Effector memory CD8-positive, alpha-beta T cell (primary cell): ENCODE results near the gene IRF8.
A peak's percentile ranks its signal among the peaks of the same experiment; 100 is the strongest.
"Not testable (repeated sequence)": the region's sequence is repeated elsewhere in the genome, so short reads cannot be mapped to it uniquely, and the experiment has no call there.

ENCODE experiments used
- ATAC-seq: fragments of 150-1000 bp; cut with Tn5 transposase; replicated peaks from 2 replicates; pipeline ENCODE4 v1.10.0; 2021; ENCODE audit warnings: mild to moderate bottlenecking, moderate library complexity
- DNase-seq, 3 experiments: peaks; one replicate each; pipeline ENCODE4 v3.0.0; 2021
- H3K27ac Mint-ChIP-seq, 2 donors: one replicate each; pipeline ENCODE4 v1.8.0; 2022; ENCODE audit warnings: mild to moderate bottlenecking in 2 of 2, mixed read lengths in 2 of 2, moderate library complexity in 2 of 2
- H3K27me3 Mint-ChIP-seq, 2 donors: one replicate each; pipeline ENCODE4 v1.8.0; 2022; ENCODE audit warnings: mixed read lengths in 2 of 2
- H3K36me3 Mint-ChIP-seq: one replicate; pipeline ENCODE4 v1.8.0; 2022; ENCODE audit warnings: mild to moderate bottlenecking, moderate library complexity, mixed read lengths; ENCODE audit not compliant: insufficient read depth
- H3K4me1 Mint-ChIP-seq, 2 donors: one replicate each; pipeline ENCODE4 v1.8.0; 2022; ENCODE audit warnings: low read depth in 2 of 2, mixed read lengths in 2 of 2
- H3K4me3 Mint-ChIP-seq, 2 donors: one replicate each; pipeline ENCODE4 v1.8.0; 2022; ENCODE audit warnings: mild to moderate bottlenecking in 2 of 2, mixed read lengths in 2 of 2, moderate library complexity in 2 of 2
- H3K9me3 Mint-ChIP-seq, 2 donors: one replicate each; pipeline ENCODE4 v1.8.0; 2022; ENCODE audit warnings: mixed read lengths in 2 of 2

The IRF8 gene

GRCh38 chr16:85874031-85874430 is 24.9 kb upstream of the IRF8 start:
- peaks cover 11 to 43% of the 10 kb centered on the region in 2 donors for H3K27me3 Mint-ChIP-seq
- H3K9me3 Mint-ChIP-seq, H3K27ac Mint-ChIP-seq, H3K36me3 Mint-ChIP-seq, ATAC-seq, H3K4me3 Mint-ChIP-seq, DNase-seq: not testable (repeated sequence)
- H3K4me1 Mint-ChIP-seq = peaks cover 9 to 10% of the 10 kb centered on the region in 2 donors

GRCh38 chr16:85878407-85878806 is 20.6 kb upstream of the IRF8 start:
- no peaks in the 10 kb centered on the region for H3K9me3 Mint-ChIP-seq
- H3K4me1 Mint-ChIP-seq = peaks cover 10 to 13% of the 10 kb centered on the region in 2 donors
- DNase-seq (no peak), ATAC-seq (no peak)
- no peak overlapping the region for H3K27ac Mint-ChIP-seq
- no peaks in the 10 kb centered on the region for H3K36me3 Mint-ChIP-seq
- no peak overlapping the region for H3K4me3 Mint-ChIP-seq
- peaks cover 7 to 38% of the 10 kb centered on the region in 2 donors for H3K27me3 Mint-ChIP-seq

- no peak for DNase-seq
Observed at GRCh38 chr16:85878875-85879274, 20.1 kb upstream of the IRF8 start.

GRCh38 chr16:85879549-85879948 is 19.4 kb upstream of the IRF8 start:
- Mint-ChIP-seq H3K4me1 (peaks cover 7 to 12% of the 10 kb centered on the region in 2 donors), H3K27ac (no peak overlapping the region), H3K36me3 (no peaks in the 10 kb centered on the region), H3K9me3 (no peaks in the 10 kb centered on the region), H3K27me3 (peaks cover 18 to 47% of the 10 kb centered on the region in 2 donors), H3K4me3 (no peak overlapping the region)
- ATAC-seq = no peak
- DNase-seq = no peak

More at GRCh38 chr16:85878875-85879274, 20.1 kb upstream of the IRF8 start:
- Mint-ChIP-seq H3K4me3 (no peak overlapping the region), H3K9me3 (no peaks in the 10 kb centered on the region), H3K4me1 (peaks cover 7 to 12% of the 10 kb centered on the region in 2 donors), H3K27me3 (peaks cover 12 to 41% of the 10 kb centered on the region in 2 donors), H3K27ac (no peak overlapping the region), H3K36me3 (no peaks in the 10 kb centered on the region)
- no peak for ATAC-seq

GRCh38 chr16:85879975-85880831 is 18.8 kb upstream of the IRF8 start:
- H3K36me3 Mint-ChIP-seq = no peaks in the 10 kb centered on the region
- peaks cover 22 to 49% of the 10 kb centered on the region in 2 donors for H3K27me3 Mint-ChIP-seq
- H3K9me3 Mint-ChIP-seq = no peaks in the 10 kb centered on the region
- H3K4me3 Mint-ChIP-seq = no peak overlapping the region
- peaks cover 7 to 12% of the 10 kb centered on the region in 2 donors for H3K4me1 Mint-ChIP-seq
- no peak for DNase-seq
- ATAC-seq = no peak
- H3K27ac Mint-ChIP-seq = no peak overlapping the region

- no peak for DNase-seq
- Mint-ChIP-seq H3K27me3 (peaks cover 22 to 48% of the 10 kb centered on the region in 2 donors), H3K27ac (no peak overlapping the region), H3K36me3 (no peaks in the 10 kb centered on the region), H3K9me3 (no peaks in the 10 kb centered on the region), H3K4me3 (no peak overlapping the region), H3K4me1 (peaks cover 7 to 12% of the 10 kb centered on the region in 2 donors)
- no peak for ATAC-seq
Observed at GRCh38 chr16:85880861-85881260, 18.1 kb upstream of the IRF8 start.

GRCh38 chr16:85881436-85881835 is 17.5 kb upstream of the IRF8 start:
- H3K27me3 Mint-ChIP-seq = peaks cover 22 to 45% of the 10 kb centered on the region in 2 donors

GRCh38 chr16:85882181-85882810 is 16.7 kb upstream of the IRF8 start:
- Mint-ChIP-seq H3K9me3 (no peaks in the 10 kb centered on the region), H3K36me3 (no peaks in the 10 kb centered on the region), H3K4me1 (peaks cover 7 to 12% of the 10 kb centered on the region in 2 donors), H3K4me3 (no peak overlapping the region), H3K27me3 (peaks cover 29 to 47% of the 10 kb centered on the region in 2 donors), H3K27ac (no peak overlapping the region)
- no peak for DNase-seq
- ATAC-seq = no peak

More at GRCh38 chr16:85881436-85881835, 17.5 kb upstream of the IRF8 start:
- DNase-seq (no peak), ATAC-seq (no peak)
- Mint-ChIP-seq H3K27ac (no peak overlapping the region), H3K36me3 (no peaks in the 10 kb centered on the region), H3K9me3 (no peaks in the 10 kb centered on the region), H3K4me1 (peaks cover 7 to 12% of the 10 kb centered on the region in 2 donors), H3K4me3 (no peak overlapping the region)

- H3K4me1 Mint-ChIP-seq = peaks cover 10 to 16% of the 10 kb centered on the region in 2 donors
- ATAC-seq = no peak
- H3K4me3 Mint-ChIP-seq = no peak overlapping the region
- no peak for DNase-seq
- no peaks in the 10 kb centered on the region for H3K36me3 Mint-ChIP-seq
- peaks cover 34 to 48% of the 10 kb centered on the region in 2 donors for H3K27me3 Mint-ChIP-seq
- H3K27ac Mint-ChIP-seq = no peak overlapping the region
- H3K9me3 Mint-ChIP-seq = no peaks in the 10 kb centered on the region
Observed at GRCh38 chr16:85883813-85884212, 15.1 kb upstream of the IRF8 start.

- H3K36me3 Mint-ChIP-seq = no peaks in the 10 kb centered on the region
- no peak overlapping the region for H3K4me3 Mint-ChIP-seq
- H3K9me3 Mint-ChIP-seq = no peaks in the 10 kb centered on the region
- peaks cover 16 to 25% of the 10 kb centered on the region in 2 donors for H3K4me1 Mint-ChIP-seq
- no peak for DNase-seq
- ATAC-seq = no peak
- H3K27me3 Mint-ChIP-seq = peaks cover 34 to 48% of the 10 kb centered on the region in 2 donors
- H3K27ac Mint-ChIP-seq = no peak overlapping the region
Observed at GRCh38 chr16:85884808-85885463, 14.0 kb upstream of the IRF8 start.

GRCh38 chr16:85885537-85885936 is 13.4 kb upstream of the IRF8 start:
- H3K27me3 Mint-ChIP-seq = peaks cover 34 to 48% of the 10 kb centered on the region in 2 donors

GRCh38 chr16:85888405-85889331 is 10.3 kb upstream of the IRF8 start:
- peak overlapping the region; percentile 79 to 91 for H3K27ac Mint-ChIP-seq
- ATAC-seq = peak; percentile 86
- H3K9me3 Mint-ChIP-seq = no peaks in the 10 kb centered on the region
- DNase-seq = peak in 1 of 3 experiments; percentile 10
- H3K36me3 Mint-ChIP-seq = no peaks in the 10 kb centered on the region
- H3K4me3 Mint-ChIP-seq = peak overlapping the region; percentile 55 to 60
- H3K27me3 Mint-ChIP-seq = peaks cover 30 to 33% of the 10 kb centered on the region in 2 donors
- peaks cover 10 to 13% of the 10 kb centered on the region in 2 donors for H3K4me1 Mint-ChIP-seq

More at GRCh38 chr16:85885537-85885936, 13.4 kb upstream of the IRF8 start:
- Mint-ChIP-seq H3K4me3 (no peak overlapping the region), H3K36me3 (no peaks in the 10 kb centered on the region), H3K27ac (no peak overlapping the region), H3K4me1 (peaks cover 12 to 20% of the 10 kb centered on the region in 2 donors), H3K9me3 (no peaks in the 10 kb centered on the region)
- no peak for DNase-seq
- ATAC-seq = no peak
